ENCODE data around the gene MAK.

Gene MAK

DNA sequence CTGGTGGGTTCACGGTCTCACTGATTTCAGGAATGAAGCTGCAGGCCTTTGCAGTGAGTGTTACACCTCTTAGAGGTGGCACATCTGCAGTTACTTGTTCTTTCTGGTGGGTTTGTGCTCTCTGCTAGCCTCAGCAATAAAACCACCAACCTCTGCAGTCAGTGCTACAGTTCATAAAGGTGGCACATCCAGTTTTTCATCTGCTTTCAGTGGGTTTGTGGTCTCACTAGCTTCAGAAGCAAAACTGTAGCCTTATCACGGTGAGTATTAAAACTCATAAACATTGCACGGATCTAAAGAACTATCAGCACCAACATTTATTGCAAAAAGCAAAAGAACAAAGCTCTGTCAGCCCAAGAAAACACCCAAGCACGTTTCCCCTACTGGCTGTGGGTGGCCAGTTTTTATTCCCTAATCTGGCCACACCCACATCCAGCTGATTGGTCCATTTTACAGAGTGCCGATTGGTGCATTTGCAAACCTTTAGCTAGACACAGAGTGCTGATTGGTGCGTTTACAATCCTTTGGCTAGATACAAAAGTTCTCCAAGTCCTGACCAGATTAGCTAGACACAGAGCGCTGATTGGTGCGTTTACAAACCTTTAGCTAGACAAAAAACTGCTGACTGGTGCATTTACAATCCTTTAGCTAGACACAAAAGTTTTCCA, 118.9 kb downstream of the MAK start:
- TF ChIP-seq, protein P1, sequence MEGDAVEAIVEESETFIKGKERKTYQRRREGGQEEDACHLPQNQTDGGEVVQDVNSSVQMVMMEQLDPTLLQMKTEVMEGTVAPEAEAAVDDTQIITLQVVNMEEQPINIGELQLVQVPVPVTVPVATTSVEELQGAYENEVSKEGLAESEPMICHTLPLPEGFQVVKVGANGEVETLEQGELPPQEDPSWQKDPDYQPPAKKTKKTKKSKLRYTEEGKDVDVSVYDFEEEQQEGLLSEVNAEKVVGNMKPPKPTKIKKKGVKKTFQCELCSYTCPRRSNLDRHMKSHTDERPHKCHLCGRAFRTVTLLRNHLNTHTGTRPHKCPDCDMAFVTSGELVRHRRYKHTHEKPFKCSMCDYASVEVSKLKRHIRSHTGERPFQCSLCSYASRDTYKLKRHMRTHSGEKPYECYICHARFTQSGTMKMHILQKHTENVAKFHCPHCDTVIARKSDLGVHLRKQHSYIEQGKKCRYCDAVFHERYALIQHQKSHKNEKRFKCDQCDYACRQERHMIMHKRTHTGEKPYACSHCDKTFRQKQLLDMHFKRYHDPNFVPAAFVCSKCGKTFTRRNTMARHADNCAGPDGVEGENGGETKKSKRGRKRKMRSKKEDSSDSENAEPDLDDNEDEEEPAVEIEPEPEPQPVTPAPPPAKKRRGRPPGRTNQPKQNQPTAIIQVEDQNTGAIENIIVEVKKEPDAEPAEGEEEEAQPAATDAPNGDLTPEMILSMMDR (IDR thresholded peaks at IDR 0.05; ENCODE audit: insufficient read depth, missing control alignments) = no peak
- FAIRE-seq (no peak), DNase-seq (ENCODE audit: insufficient read length, low spot score) (no peak)

DNA sequence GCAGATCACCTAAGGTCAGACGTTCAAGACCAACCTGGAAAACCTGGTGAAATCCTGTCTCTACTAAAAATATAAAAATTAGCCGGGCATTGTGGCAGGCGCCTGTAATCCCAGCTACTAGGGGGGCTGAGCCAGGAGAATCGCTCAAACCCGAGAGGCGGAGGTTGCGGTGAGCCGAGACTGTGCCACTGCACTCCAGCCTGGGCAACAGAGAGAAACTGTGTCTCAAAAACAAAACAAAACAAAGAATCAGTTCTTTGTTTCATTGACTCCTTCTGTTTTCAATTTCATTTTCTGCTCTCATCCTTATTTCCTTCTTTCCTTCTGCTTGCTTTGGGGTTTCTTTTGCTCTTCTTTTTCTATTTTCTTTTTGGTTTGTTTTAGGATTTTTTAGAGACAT, 124.4 kb downstream of the MAK start:
- DNase-seq (ENCODE audit: insufficient read length, low spot score) (no peak), FAIRE-seq (no peak)
- TF ChIP-seq, protein P1 (IDR thresholded peaks at IDR 0.05; ENCODE audit: insufficient read depth, missing control alignments) = no peak
